ENCODE results near the gene LHFPL2. TPM values are rescaled to one million over a fixed set of nuclear protein-coding genes. Genes with fewer than 3 reads are reported as not detected.
A peak's percentile ranks its signal among the peaks of the same experiment; 100 is the strongest.
"Not testable (repeated sequence)": the region's sequence is repeated elsewhere in the genome, so short reads cannot be mapped to it uniquely, and the experiment has no call there.

Gene LHFPL2
- total RNA-seq, 1 donor from 2014 or later: 113 TPM

DNA sequence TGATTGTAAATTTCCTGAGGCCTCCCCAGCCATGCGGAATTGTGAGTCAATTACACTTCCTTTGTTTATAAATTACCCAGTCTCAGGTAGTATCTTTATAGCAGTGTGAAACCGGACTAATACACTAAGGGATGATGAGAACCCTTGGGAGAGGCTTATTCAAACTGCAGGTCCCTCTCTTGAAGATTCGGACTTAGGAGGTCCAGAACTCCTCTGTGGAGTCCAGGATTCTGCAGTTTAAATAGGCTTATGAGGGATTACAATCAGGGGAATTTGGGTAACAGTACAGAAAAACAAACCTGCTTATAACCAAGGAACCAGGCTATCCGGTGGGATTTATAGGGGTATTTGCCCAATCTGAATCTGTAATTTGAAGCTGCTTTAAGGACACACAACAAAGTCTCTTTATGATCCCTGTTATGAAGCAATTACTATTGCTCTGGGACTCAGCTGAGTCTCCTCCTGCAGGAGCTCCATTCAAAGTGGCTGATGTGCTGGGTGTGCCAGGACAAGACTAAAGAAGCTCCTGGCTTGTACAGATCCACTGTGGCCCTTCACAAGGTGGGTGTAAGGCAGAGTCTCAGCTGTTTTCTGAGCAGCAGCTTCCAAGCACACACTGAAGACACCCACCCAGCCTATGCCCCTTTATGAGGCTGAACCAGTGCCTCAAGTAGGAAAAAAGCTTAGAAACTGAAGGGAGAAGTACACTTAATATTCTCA is 41.8 kb upstream of the LHFPL2 start:
- peak overlapping the region; percentile 81 for H3K27ac Mint-ChIP-seq (ENCODE audit: unreplicated experiment)
- peaks cover 10% of the 10 kb centered on the region for H3K9me3 Mint-ChIP-seq (ENCODE audit: unreplicated experiment)
- H3K27me3 Mint-ChIP-seq (ENCODE audit: unreplicated experiment): no peaks in the 10 kb centered on the region

DNA sequence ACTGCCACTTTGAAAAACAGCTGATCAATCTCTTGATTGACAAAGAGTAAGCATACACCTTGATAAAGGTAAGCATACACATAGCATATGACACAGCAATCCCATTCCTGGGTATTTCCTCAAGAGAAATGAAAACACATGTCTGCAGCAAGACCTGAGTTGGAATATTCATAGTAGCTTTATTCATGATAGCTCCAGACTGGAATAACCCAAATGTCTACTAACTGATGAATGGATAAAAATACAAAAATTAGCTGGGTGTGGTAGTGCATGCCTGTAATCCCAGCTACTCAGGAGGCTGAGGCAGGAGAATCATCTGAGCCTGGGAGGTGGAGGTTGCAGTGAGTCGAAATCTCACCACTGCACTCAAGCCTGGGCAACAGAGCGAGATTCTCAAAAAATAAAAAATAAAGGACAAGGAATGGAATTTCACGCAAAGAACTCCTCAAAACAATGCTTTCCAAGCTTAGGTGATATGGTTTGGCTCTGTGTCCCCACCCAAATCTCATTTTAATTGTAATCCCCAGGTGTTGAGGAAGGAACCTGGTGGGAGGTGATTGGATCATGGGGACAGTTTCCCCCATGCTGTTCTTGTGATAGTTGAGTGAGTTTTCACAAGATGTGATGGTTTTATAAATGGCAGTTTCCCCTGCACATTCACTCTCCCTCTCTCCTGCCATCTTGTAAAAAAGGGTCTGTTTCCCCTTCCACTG is 41.1 kb upstream of the LHFPL2 start:
- no peak for TF ChIP-seq CTCF (IDR thresholded peaks at IDR 0.05)
- H3K27ac Mint-ChIP-seq (ENCODE audit: unreplicated experiment): peak overlapping the region; percentile 81

More for the DNA sequence above, 41.8 kb upstream of the LHFPL2 start:
- DNase-seq (ENCODE audit: extremely low spot score, unreplicated experiment): no peak
- Mint-ChIP-seq H3K4me1 (ENCODE audit: unreplicated experiment) (peaks cover 35% of the 10 kb centered on the region), H3K4me3 (ENCODE audit: unreplicated experiment) (no peak overlapping the region), H3K36me3 (ENCODE audit: unreplicated experiment) (peaks cover 9% of the 10 kb centered on the region)
- no peak for TF ChIP-seq CTCF (IDR thresholded peaks at IDR 0.05)

DNA sequence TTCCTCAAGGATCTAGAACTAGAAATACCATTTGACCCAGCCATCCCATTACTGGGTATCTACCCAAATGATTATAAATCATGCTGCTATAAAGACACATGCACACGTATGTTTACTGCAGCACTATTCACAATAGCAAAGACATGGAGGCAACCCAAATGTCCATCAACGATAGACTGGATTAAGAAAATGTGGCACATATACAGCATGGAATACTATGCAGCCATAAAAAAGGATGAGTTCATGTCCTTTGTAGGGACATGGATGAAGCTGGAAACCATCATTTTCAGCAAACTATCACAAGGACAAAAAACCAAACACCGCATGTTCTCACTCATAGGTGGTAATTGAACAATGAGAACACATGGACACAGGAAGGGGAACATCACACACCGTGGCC is 38.9 kb upstream of the LHFPL2 start:
- H3K9me3 Mint-ChIP-seq (ENCODE audit: unreplicated experiment); DNase-seq (ENCODE audit: extremely low spot score, unreplicated experiment); H3K27me3 Mint-ChIP-seq (ENCODE audit: unreplicated experiment); H3K36me3 Mint-ChIP-seq (ENCODE audit: unreplicated experiment); H3K27ac Mint-ChIP-seq (ENCODE audit: unreplicated experiment); H3K4me3 Mint-ChIP-seq (ENCODE audit: unreplicated experiment): not testable (repeated sequence)
- peaks cover 27% of the 10 kb centered on the region for H3K4me1 Mint-ChIP-seq (ENCODE audit: unreplicated experiment)

More for the DNA sequence above, 41.1 kb upstream of the LHFPL2 start:
- Mint-ChIP-seq H3K27me3 (ENCODE audit: unreplicated experiment) (no peaks in the 10 kb centered on the region), H3K36me3 (ENCODE audit: unreplicated experiment) (peaks cover 7% of the 10 kb centered on the region), H3K9me3 (ENCODE audit: unreplicated experiment) (peaks cover 7% of the 10 kb centered on the region), H3K4me3 (ENCODE audit: unreplicated experiment) (no peak overlapping the region), H3K4me1 (ENCODE audit: unreplicated experiment) (peaks cover 35% of the 10 kb centered on the region)
- no peak for DNase-seq (ENCODE audit: extremely low spot score, unreplicated experiment)

GRCh38 chr5:78683905-78684304 is 35.3 kb upstream of the LHFPL2 start:
- H3K4me3 Mint-ChIP-seq (ENCODE audit: unreplicated experiment); H3K27me3 Mint-ChIP-seq (ENCODE audit: unreplicated experiment); H3K36me3 Mint-ChIP-seq (ENCODE audit: unreplicated experiment); H3K9me3 Mint-ChIP-seq (ENCODE audit: unreplicated experiment); H3K27ac Mint-ChIP-seq (ENCODE audit: unreplicated experiment); H3K4me1 Mint-ChIP-seq (ENCODE audit: unreplicated experiment); DNase-seq (ENCODE audit: extremely low spot score, unreplicated experiment): not testable (repeated sequence)

DNA sequence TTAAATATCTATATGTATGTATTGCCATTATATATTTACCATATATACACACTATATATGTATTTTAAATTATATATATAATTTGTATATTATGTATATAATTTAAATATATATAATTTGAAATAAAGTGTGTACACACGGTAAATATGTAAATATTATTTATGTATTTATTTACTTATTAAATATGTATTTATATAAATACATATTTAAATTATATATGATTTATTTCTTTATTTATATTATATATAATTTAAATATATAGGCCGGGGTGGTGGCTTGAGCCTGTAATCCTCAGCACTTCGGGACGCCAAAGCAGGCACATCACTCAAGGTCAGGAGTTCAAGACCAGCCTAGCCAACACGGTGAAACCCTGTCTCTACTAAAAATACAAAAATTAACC is 31.3 kb upstream of the LHFPL2 start:
- H3K9me3 Mint-ChIP-seq (ENCODE audit: unreplicated experiment): peaks cover 5% of the 10 kb centered on the region
- TF ChIP-seq CTCF (IDR thresholded peaks at IDR 0.05): no peak
- H3K36me3 Mint-ChIP-seq (ENCODE audit: unreplicated experiment): peaks cover 2% of the 10 kb centered on the region
- no peak overlapping the region for H3K27ac Mint-ChIP-seq (ENCODE audit: unreplicated experiment)
- H3K27me3 Mint-ChIP-seq (ENCODE audit: unreplicated experiment): no peaks in the 10 kb centered on the region
- no peak overlapping the region for H3K4me3 Mint-ChIP-seq (ENCODE audit: unreplicated experiment)
- H3K4me1 Mint-ChIP-seq (ENCODE audit: unreplicated experiment): peaks cover 21% of the 10 kb centered on the region
- no peak for DNase-seq (ENCODE audit: extremely low spot score, unreplicated experiment)
